Measurements from ENCODE around the gene LIPH. TPM values are rescaled to one million over a fixed set of nuclear protein-coding genes. Genes with fewer than 3 reads are reported as not detected.

Gene LIPH
- total RNA-seq, 1 donor from 2014 or later: 29.7 TPM

DNA sequence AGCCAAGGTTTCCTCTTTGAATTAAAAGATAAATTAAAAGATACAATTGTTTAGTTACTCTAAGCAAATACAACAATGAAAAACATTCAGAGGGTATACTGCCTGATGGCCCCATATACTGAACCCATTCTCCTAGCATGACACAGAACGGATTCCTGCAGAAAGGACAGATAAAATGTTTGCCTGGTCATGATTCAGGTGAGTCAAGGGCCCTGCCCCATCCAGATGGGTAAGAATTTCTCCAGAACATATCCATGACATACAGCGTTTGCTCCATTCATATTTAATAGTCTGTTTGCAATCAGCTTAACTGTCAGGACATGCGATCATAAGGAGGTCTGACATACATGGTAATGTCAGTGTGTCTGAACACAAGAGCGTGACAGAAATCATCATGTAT is 62.1 kb downstream of the LIPH start:
- ATAC-seq (no peak), DNase-seq (no peak)
- TF ChIP-seq, protein P1, sequence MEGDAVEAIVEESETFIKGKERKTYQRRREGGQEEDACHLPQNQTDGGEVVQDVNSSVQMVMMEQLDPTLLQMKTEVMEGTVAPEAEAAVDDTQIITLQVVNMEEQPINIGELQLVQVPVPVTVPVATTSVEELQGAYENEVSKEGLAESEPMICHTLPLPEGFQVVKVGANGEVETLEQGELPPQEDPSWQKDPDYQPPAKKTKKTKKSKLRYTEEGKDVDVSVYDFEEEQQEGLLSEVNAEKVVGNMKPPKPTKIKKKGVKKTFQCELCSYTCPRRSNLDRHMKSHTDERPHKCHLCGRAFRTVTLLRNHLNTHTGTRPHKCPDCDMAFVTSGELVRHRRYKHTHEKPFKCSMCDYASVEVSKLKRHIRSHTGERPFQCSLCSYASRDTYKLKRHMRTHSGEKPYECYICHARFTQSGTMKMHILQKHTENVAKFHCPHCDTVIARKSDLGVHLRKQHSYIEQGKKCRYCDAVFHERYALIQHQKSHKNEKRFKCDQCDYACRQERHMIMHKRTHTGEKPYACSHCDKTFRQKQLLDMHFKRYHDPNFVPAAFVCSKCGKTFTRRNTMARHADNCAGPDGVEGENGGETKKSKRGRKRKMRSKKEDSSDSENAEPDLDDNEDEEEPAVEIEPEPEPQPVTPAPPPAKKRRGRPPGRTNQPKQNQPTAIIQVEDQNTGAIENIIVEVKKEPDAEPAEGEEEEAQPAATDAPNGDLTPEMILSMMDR (IDR thresholded peaks at IDR 0.05): no peak
- H3K9me3 ChIP-seq: no peaks in the 10 kb centered on the region
- H3K27ac ChIP-seq: no peak overlapping the region
- no peak overlapping the region for H3K4me3 ChIP-seq
- no peaks in the 10 kb centered on the region for H3K27me3 ChIP-seq (ENCODE audit: low read depth)
- no peaks in the 10 kb centered on the region for H3K4me1 ChIP-seq
- H3K36me3 ChIP-seq: peaks cover 78% of the 10 kb centered on the region
- intact Hi-C loops (cut with DNase I): no loop called here

DNA sequence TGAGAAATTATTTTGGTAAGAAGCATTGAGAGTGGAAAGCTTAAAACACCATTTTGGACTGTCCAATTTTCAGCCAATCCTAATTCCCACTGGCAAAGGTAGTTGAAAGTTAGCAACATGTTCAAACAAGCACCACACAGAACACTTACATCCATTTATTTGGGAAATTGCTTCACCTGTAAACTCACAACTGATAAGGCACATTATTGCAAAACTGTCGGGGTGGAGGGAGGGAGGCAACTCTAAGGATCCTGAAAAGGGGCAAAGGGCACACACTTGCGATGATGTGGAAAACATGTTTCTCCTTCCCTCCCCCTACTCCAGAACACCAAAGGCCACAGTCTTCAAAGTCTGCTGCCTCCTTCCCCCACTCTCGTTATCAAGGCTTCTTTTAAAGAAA is 62.9 kb downstream of the LIPH start:
- DNase-seq: no peak
- intact Hi-C loops (cut with DNase I): no loop called here

DNA sequence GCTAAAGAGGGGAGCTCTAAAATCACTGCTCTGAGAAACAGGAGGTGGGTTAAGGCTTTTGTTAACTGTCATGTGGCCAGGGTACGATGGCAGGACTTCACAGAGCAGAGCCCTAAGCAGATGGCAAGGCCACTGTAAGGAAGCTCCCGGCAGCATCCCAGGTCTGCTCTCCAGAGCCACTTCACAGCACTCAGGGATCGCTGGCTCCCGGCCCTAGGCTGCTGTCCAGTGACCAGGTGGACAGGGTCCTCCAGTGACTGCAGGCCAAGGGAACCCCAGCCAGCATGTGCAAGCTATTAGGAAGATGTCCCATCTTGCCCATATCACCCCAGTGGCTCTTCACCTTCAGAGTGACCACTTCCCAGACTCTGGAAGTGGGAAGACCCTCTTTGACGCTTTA is 63.9 kb downstream of the LIPH start:
- ATAC-seq (peak; percentile 52 to 57), DNase-seq (peak; percentile 53)
- Histone ChIP-seq H3K4me3 (no peak overlapping the region), H3K9me3 (no peaks in the 10 kb centered on the region), H3K36me3 (peaks cover 60% of the 10 kb centered on the region), H3K4me1 (no peaks in the 10 kb centered on the region), H3K27ac (no peak overlapping the region), H3K27me3 (ENCODE audit: low read depth) (no peaks in the 10 kb centered on the region)
- TF ChIP-seq, protein P1 (IDR thresholded peaks at IDR 0.05): no peak
- intact Hi-C loops (cut with DNase I): no loop called here

More for the DNA sequence above, 62.9 kb downstream of the LIPH start:
- Histone ChIP-seq H3K36me3 (peaks cover 70% of the 10 kb centered on the region), H3K9me3 (no peaks in the 10 kb centered on the region), H3K4me1 (no peaks in the 10 kb centered on the region), H3K27ac (no peak overlapping the region), H3K4me3 (no peak overlapping the region), H3K27me3 (ENCODE audit: low read depth) (no peaks in the 10 kb centered on the region)
- ATAC-seq: peak; percentile 62 to 64
- TF ChIP-seq, protein P1 (IDR thresholded peaks at IDR 0.05): no peak

DNA sequence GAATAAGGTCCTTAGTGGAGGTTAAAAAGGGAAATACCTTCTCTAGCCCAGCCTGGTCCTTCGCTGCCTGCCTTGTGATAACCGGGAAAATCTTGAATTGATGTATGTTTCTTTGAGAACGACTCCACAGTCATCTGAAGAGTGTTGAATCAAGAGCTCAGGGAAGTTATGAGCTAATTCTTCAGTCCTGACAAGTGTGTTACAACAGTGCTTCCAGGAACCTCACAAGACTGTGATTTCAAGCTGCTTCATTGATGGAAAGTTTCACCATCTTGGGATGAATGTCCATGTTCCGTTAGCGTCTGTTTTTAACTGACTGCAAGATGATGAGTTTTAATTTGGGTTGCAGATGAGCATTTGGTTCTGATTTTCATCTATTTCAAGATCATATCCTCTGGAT is 66.0 kb downstream of the LIPH start:
- Histone ChIP-seq H3K4me3 (no peak overlapping the region), H3K4me1 (no peaks in the 10 kb centered on the region), H3K27ac (no peak overlapping the region), H3K36me3 (peaks cover 59% of the 10 kb centered on the region), H3K9me3 (no peaks in the 10 kb centered on the region), H3K27me3 (ENCODE audit: low read depth) (no peaks in the 10 kb centered on the region)
- ATAC-seq (peak; percentile 55 to 68), DNase-seq (no peak)
- intact Hi-C loops (cut with DNase I): no loop called here
- TF ChIP-seq, protein P1 (IDR thresholded peaks at IDR 0.05): no peak

DNA sequence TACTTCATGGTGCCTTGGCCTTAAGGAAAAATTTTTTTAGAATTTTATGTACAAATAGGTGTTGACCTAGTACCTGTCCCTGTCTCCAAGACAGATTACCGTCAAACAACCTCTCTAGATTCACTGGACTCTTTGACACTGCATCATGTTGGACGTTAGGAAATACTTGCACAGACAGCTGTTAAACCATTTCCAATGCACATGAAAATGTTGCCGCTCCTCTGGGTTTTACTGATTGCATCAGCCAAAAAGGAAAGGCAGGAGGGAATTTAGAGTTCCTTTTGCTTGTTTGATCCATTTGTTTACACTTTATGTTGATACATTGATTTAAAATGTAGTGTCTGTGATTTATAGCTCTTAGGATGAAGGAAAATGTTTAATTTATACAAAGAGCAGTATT is 68.1 kb downstream of the LIPH start:
- no peak for ATAC-seq
- no peak overlapping the region for H3K27ac ChIP-seq
- TF ChIP-seq, protein P1 (IDR thresholded peaks at IDR 0.05): no peak
- H3K27me3 ChIP-seq (ENCODE audit: low read depth): no peaks in the 10 kb centered on the region
- no peaks in the 10 kb centered on the region for H3K4me1 ChIP-seq
- H3K9me3 ChIP-seq: no peaks in the 10 kb centered on the region
- intact Hi-C loops (cut with DNase I): no loop called here
- H3K4me3 ChIP-seq: no peak overlapping the region
- DNase-seq: no peak
- peaks cover 52% of the 10 kb centered on the region for H3K36me3 ChIP-seq

Data from lower lobe of right lung (tissue), 2 donors.